Mucosa of gallbladder (tissue), 1 donor: ENCODE measurements around the gene USP15. TPM values are rescaled to one million over a fixed set of nuclear protein-coding genes. Genes with fewer than 3 reads are reported as not detected.

ENCODE experiments used
- DNase-seq: peaks from one replicate; pipeline ENCODE4 v3.0.0-alpha.2; 2020; ENCODE audit warnings: low spot score
- total RNA-seq: library from RNA; stranded (reverse); gene quantifications from one replicate; pipeline ENCODE4 v1.2.1, GENCODE V29; 2021
- donor health status: DM: no; HTN: no; CAD: no.

The USP15 gene
- total RNA-seq, 1 donor from 2014 or later: 35.7 TPM

GRCh38 chr12:62258231-62258630 lies 2.0 kb upstream of the USP15 start:
- DNase-seq: no peak

GRCh38 chr12:62258941-62259630 lies 1.1 kb upstream of the USP15 start:
- DNase-seq: no peak

- no peak for DNase-seq
Observed at GRCh38 chr12:62259631-62259992, 592 bp upstream of the USP15 start.

GRCh38 chr12:62260733-62261683 lies 804 bp downstream of the USP15 start:
- peak; percentile 23 for DNase-seq

- no peak for DNase-seq
Observed at GRCh38 chr12:62261876-62262517, 1.8 kb downstream of the USP15 start.

- DNase-seq: no peak
Observed at GRCh38 chr12:62263232-62263631, 3.0 kb downstream of the USP15 start.

GRCh38 chr12:62263966-62264365 lies 3.8 kb downstream of the USP15 start:
- DNase-seq: no peak

- DNase-seq: no peak
Observed at GRCh38 chr12:62264706-62265105, 4.5 kb downstream of the USP15 start.

GRCh38 chr12:62265511-62265910 lies 5.3 kb downstream of the USP15 start:
- no peak for DNase-seq

- no peak for DNase-seq
Observed at GRCh38 chr12:62267026-62267425, 6.8 kb downstream of the USP15 start.

- DNase-seq: no peak
Observed at GRCh38 chr12:62267480-62267879, 7.3 kb downstream of the USP15 start.

- no peak for DNase-seq
Observed at GRCh38 chr12:62268956-62269355, 8.8 kb downstream of the USP15 start.

GRCh38 chr12:62269464-62270228 lies 9.4 kb downstream of the USP15 start:
- no peak for DNase-seq

GRCh38 chr12:62270384-62270783 lies 10.2 kb downstream of the USP15 start:
- DNase-seq: no peak

- DNase-seq: no peak
Observed at GRCh38 chr12:62270872-62271271, 10.7 kb downstream of the USP15 start.

- no peak for DNase-seq
Observed at GRCh38 chr12:62272936-62273552, 12.8 kb downstream of the USP15 start.

- DNase-seq: no peak
Observed at GRCh38 chr12:62273724-62274380, 13.6 kb downstream of the USP15 start.

- no peak for DNase-seq
Observed at GRCh38 chr12:62278022-62278421, 17.8 kb downstream of the USP15 start.

GRCh38 chr12:62279058-62279457 lies 18.9 kb downstream of the USP15 start:
- no peak for DNase-seq

- no peak for DNase-seq
Observed at GRCh38 chr12:62279961-62280360, 19.8 kb downstream of the USP15 start.
